GM18507 (cell line): ENCODE results near the gene CDC5L.
"Not testable (repeated sequence)": the region's sequence is repeated elsewhere in the genome, so short reads cannot be mapped to it uniquely, and the experiment has no call there.

Source experiments
- DNase-seq: peaks from one replicate; pipeline ENCODE4 v3.0.0; 2011; ENCODE audit warnings: low read depth; ENCODE audit not compliant: insufficient read length; ENCODE audit errors: extremely low spot score
- FAIRE-seq: peaks from 2 replicates; lab custom pipeline; 2011; peaks lifted over from hg19 to GRCh38; lab: Jason Lieb, UNC

CDC5L gene

GRCh38 chr6:44387346-44388134, at the start of gene CDC5L:
CDC5L (plus strand) TSS chr6:44387706; CDS start chr6:44387824, 118 bp downstream.
- FAIRE-seq (peak; percentile 98), DNase-seq (peak; percentile 96)

GRCh38 chr6:44338228-44339122, 49.0 kb upstream of the CDC5L start:
- DNase-seq (peak; percentile 40), FAIRE-seq (peak; percentile 94)

- no peak for FAIRE-seq
- DNase-seq = no peak
These were observed 48.2 kb upstream of the CDC5L start for GRCh38 chr6:44339301-44339700.

- DNase-seq = no peak
- FAIRE-seq = no peak
These were observed 47.5 kb upstream of the CDC5L start for GRCh38 chr6:44339763-44340625.

GRCh38 chr6:44341095-44341890, 46.2 kb upstream of the CDC5L start:
- FAIRE-seq (no peak), DNase-seq (no peak)

GRCh38 chr6:44342052-44342451, 45.5 kb upstream of the CDC5L start:
- FAIRE-seq = no peak

GRCh38 chr6:44342489-44342888, 45.0 kb upstream of the CDC5L start, which contains the start of gene SPATS1:
SPATS1 (plus strand) TSS chr6:44342650; CDS start chr6:44343096, 446 bp downstream.
- FAIRE-seq (no peak), DNase-seq (no peak)

More at GRCh38 chr6:44342052-44342451, 45.5 kb upstream of the CDC5L start:
- no peak for DNase-seq

- DNase-seq, FAIRE-seq: not testable (repeated sequence)
These were observed 40.7 kb upstream of the CDC5L start for GRCh38 chr6:44346818-44347217.

- DNase-seq (no peak), FAIRE-seq (no peak)
These were observed 37.4 kb upstream of the CDC5L start for GRCh38 chr6:44349904-44350649.

GRCh38 chr6:44350650-44350994, 36.9 kb upstream of the CDC5L start:
- not testable (repeated sequence) for FAIRE-seq, DNase-seq

GRCh38 chr6:44352259-44352658, 35.2 kb upstream of the CDC5L start:
- no peak for FAIRE-seq
- DNase-seq = no peak

GRCh38 chr6:44353336-44353735, 34.2 kb upstream of the CDC5L start:
- FAIRE-seq = no peak

GRCh38 chr6:44355640-44356039, 31.9 kb upstream of the CDC5L start:
- FAIRE-seq (no peak), DNase-seq (no peak)

More at GRCh38 chr6:44353336-44353735, 34.2 kb upstream of the CDC5L start:
- no peak for DNase-seq

GRCh38 chr6:44356487-44356886, 31.0 kb upstream of the CDC5L start:
- no peak for DNase-seq
- FAIRE-seq = no peak

- FAIRE-seq (no peak), DNase-seq (no peak)
These were observed 27.5 kb upstream of the CDC5L start for GRCh38 chr6:44359973-44360372.

GRCh38 chr6:44361947-44362346, 25.6 kb upstream of the CDC5L start:
- FAIRE-seq = no peak
- DNase-seq = no peak

GRCh38 chr6:44363377-44363926, 24.1 kb upstream of the CDC5L start:
- no peak for FAIRE-seq
- DNase-seq = no peak

GRCh38 chr6:44366781-44367180, 20.7 kb upstream of the CDC5L start:
- FAIRE-seq (no peak), DNase-seq (no peak)
